ENCODE results near the gene TBC1D5. TPM values are rescaled to one million over a fixed set of nuclear protein-coding genes. Genes with fewer than 3 reads are reported as not detected.

The TBC1D5 gene
- total RNA-seq, 1 experiment from 2014 or later = 59.1 TPM

GRCh38 chr3:17479681-17480405, 262.6 kb downstream of the TBC1D5 start:
- DNase-seq (ENCODE audit: low read depth) = no peak

- DNase-seq (ENCODE audit: low read depth) = peak; percentile 82
These were observed 263.8 kb downstream of the TBC1D5 start for GRCh38 chr3:17478673-17479072.

- DNase-seq (ENCODE audit: low read depth) = peak; percentile 12
These were observed 268.7 kb downstream of the TBC1D5 start for GRCh38 chr3:17473761-17474160.

GRCh38 chr3:17469954-17470353, 272.5 kb downstream of the TBC1D5 start:
- DNase-seq (ENCODE audit: low read depth) = no peak

GRCh38 chr3:17469520-17469919, 272.9 kb downstream of the TBC1D5 start:
- DNase-seq (ENCODE audit: low read depth) = peak; percentile 47

GRCh38 chr3:17466028-17466427, 276.4 kb downstream of the TBC1D5 start:
- DNase-seq (ENCODE audit: low read depth) = no peak

- no peak for DNase-seq (ENCODE audit: low read depth)
These were observed 282.9 kb downstream of the TBC1D5 start for GRCh38 chr3:17459470-17459993.

DNA sequence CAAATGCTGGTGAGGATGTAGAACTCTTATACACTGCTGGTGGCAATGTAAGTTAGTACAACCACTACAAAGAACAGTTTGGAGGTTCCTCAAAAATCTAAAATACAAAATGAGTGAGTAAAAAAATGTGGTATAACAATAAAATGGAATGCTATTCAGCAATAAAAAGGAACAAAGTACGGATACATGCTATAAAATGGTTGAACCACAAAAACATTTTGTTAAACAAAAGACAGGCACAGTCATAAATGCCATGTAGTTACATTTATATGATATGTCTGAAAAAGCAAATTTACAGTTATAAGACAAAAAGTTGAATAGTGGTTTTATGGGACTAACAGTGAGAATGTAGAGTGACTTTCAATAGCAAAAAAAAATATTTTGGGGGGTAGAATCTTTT, 285.8 kb downstream of the TBC1D5 start:
- no peak for DNase-seq (ENCODE audit: low read depth)

GRCh38 chr3:17456046-17456445, 286.4 kb downstream of the TBC1D5 start:
- peak; percentile 12 for DNase-seq (ENCODE audit: low read depth)

GRCh38 chr3:17444865-17445264, 297.6 kb downstream of the TBC1D5 start:
- no peak for DNase-seq (ENCODE audit: low read depth)

- no peak for DNase-seq (ENCODE audit: low read depth)
These were observed 299.3 kb downstream of the TBC1D5 start for GRCh38 chr3:17443142-17443541.

GRCh38 chr3:17442332-17443049, 299.9 kb downstream of the TBC1D5 start:
- DNase-seq (ENCODE audit: low read depth) = no peak

- DNase-seq (ENCODE audit: low read depth) = no peak
These were observed 308.6 kb downstream of the TBC1D5 start for GRCh38 chr3:17433876-17434275.

- no peak for DNase-seq (ENCODE audit: low read depth)
These were observed 310.2 kb downstream of the TBC1D5 start for GRCh38 chr3:17432236-17432635.

DNA sequence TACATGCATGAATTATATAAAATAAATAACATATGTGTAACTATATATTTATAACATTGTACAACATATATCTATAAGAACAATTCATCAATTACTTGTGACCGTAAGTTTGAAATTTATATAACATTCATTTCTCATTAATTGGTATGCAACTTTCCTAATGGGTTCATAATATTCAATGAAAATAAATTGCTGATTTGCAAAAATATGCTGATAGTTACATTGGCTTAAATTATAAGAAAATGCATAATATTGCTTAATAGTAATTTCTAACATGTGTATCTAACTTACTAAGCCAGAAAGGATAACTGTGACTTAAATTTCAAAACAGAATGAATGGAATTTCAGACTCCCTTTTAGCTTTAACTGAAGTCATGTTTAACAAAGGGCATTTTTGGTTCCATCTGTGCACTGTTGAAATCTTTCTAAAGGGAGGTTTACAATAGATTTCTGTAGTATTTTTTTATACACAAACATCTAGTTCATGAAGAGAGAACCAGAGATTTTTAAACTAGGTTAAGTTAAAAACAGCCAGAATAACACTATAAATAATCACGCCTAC, 310.9 kb downstream of the TBC1D5 start:
- no peak for DNase-seq (ENCODE audit: low read depth)

- peak; percentile 31 for DNase-seq (ENCODE audit: low read depth)
These were observed 311.4 kb downstream of the TBC1D5 start for GRCh38 chr3:17431004-17431403.

DNA sequence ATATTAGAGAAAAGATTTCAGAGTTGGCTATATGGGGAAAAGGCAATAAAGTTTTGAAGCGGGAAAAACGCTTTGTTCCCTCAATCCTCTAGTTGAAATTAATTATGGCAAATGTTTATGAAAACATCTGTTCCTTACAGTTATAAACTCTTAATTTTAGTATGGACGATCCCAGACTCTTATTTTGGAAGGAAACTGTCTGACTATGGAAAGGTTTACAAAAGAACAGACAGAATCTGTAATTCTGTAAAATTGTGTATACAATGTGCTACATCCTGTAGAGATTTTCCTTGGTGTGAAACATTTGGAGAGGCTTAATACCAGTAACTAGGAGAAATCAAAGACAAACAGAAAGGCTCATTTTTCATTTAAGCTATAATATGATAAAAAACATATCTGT, 311.8 kb downstream of the TBC1D5 start:
- DNase-seq (ENCODE audit: low read depth) = no peak

GRCh38 chr3:17423786-17424536, 318.5 kb downstream of the TBC1D5 start:
- no peak for DNase-seq (ENCODE audit: low read depth)

DNA sequence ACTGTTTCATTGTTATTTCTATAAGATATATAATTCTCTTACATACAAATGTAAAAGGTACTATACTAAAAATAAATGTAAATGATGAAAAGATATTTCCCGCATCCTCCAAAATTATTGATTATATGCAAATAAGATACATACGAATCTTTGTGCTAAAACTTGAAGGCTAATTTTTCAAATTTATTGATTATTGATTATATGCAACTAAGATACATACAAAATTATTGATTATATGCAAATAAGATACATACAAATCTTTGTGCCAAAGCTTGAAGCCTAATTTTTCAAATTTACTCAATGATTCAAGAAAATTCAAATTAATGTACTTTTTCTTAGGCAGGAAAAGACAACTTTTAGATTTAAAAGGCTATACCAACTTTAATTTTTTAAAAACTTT, 319.8 kb downstream of the TBC1D5 start:
- DNase-seq (ENCODE audit: low read depth) = no peak

DNA sequence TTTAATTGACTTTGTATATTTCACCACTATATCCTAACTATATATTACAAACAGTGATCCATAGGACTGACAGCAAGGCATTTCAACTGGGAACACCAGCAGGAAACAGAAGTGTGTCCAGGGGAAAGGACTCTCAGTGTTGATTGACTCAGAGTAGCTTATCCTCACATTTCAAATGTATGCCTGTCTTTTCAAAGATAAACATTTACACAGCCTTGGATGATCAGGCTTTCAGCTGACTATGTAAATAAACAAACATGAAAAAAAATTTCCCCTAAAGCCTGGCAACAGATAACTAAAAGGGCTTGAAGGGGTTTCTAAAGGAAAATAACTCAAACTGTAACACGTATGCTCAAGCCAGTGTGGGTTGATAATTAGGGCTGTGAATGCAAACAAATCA, 321.8 kb downstream of the TBC1D5 start:
- no peak for DNase-seq (ENCODE audit: low read depth)

GRCh38 chr3:17412950-17413530, 329.4 kb downstream of the TBC1D5 start:
- peak; percentile 52 for DNase-seq (ENCODE audit: low read depth)
